K562 (cell line): ENCODE data around the gene FGD6. TPM values are rescaled to one million over a fixed set of nuclear protein-coding genes. Genes with fewer than 3 reads are reported as not detected.

Experiments used
- ARID1B ChIP-seq: fragments of 450-650 bp; IDR thresholded peaks from 2 replicates; pipeline ENCODE4 v1.6.1; 2016; ENCODE audit warnings: antibody characterized with exemption, mild to moderate bottlenecking, inconsistent platforms
- ARID3A ChIP-seq: IDR thresholded peaks from 2 replicates; pipeline ENCODE4 v1.6.1; 2012; ENCODE audit warnings: low read depth, low read length, improper control_type of control experiment, borderline replicate concordance
- ATF2 ChIP-seq: sonication (generic); formaldehyde crosslinking; IDR thresholded peaks from 2 replicates; pipeline ENCODE4 v1.8.1; 2022; ENCODE audit warnings: missing genetic modification reagents
- E2F3 ChIP-seq: fragments of 250-450 bp; sonication (Bioruptor Pico); IDR thresholded peaks from 2 replicates; pipeline ENCODE4 v1.4.0; 2020; ENCODE audit warnings: mild to moderate bottlenecking
- EHMT2 ChIP-seq: fragments of 450-650 bp; IDR thresholded peaks from 2 replicates; pipeline ENCODE4 v1.6.1; 2018; ENCODE audit warnings: antibody characterized with exemption
- EP300 ChIP-seq: IDR thresholded peaks from 2 replicates; pipeline ENCODE4 v1.6.1; 2012; ENCODE audit warnings: low read length, improper control_type of control experiment
- GABPB2 ChIP-seq: fragments of 250-450 bp; sonication (Bioruptor Pico); conservative IDR thresholded peaks from 2 replicates; pipeline ENCODE4 v1.5.1; 2021; ENCODE audit warnings: mild to moderate bottlenecking
- HIVEP1 ChIP-seq: fragments of 250-450 bp; sonication (Bioruptor Pico); IDR thresholded peaks from 2 replicates; pipeline ENCODE4 v1.4.0; 2020; ENCODE audit warnings: mild to moderate bottlenecking
- HNRNPH1 ChIP-seq: fragments of 200-400 bp; formaldehyde crosslinking; optimal IDR thresholded peaks from 2 replicates; pipeline ENCODE3; 2017; ENCODE audit warnings: low read depth, mild to moderate bottlenecking, low read length, moderate library complexity
- KAT8 ChIP-seq: fragments of 450-650 bp; IDR thresholded peaks from 2 replicates; pipeline ENCODE4 v1.6.1; 2016; ENCODE audit warnings: low read depth, mild to moderate bottlenecking
- L3MBTL2 ChIP-seq: fragments of 450-650 bp; IDR thresholded peaks from 2 replicates; pipeline ENCODE4 v1.6.1; 2016; ENCODE audit warnings: mild to moderate bottlenecking, moderate library complexity
- MCM2 ChIP-seq: fragments of 450-650 bp; IDR thresholded peaks from 2 replicates; pipeline ENCODE4 v1.6.1; 2017; ENCODE audit warnings: low read depth, mild to moderate bottlenecking
- MIER1 ChIP-seq: fragments of 450-650 bp; IDR thresholded peaks from 2 replicates; pipeline ENCODE4 v1.6.1; 2016; ENCODE audit warnings: antibody characterized with exemption, mild to moderate bottlenecking, low read depth
- NCOR1 ChIP-seq: fragments of 450-650 bp; IDR thresholded peaks from 2 replicates; pipeline ENCODE4 v1.6.1; 2016; ENCODE audit warnings: mild to moderate bottlenecking, moderate library complexity
- PHB ChIP-seq: fragments of 250-450 bp; sonication (Bioruptor Pico); IDR thresholded peaks from 2 replicates; pipeline ENCODE4 v1.5.0; 2021
- POLR3G ChIP-seq: IDR thresholded peaks from 2 replicates; pipeline ENCODE4 v1.6.1; 2011; ENCODE audit not compliant: insufficient read length, insufficient replicate concordance; ENCODE audit errors: extremely low read depth
- PPARD ChIP-seq: fragments of 250-450 bp; sonication (Bioruptor Pico); IDR thresholded peaks from 2 replicates; pipeline ENCODE4 v1.8.0; 2022; ENCODE audit warnings: inconsistent platforms, mild to moderate bottlenecking, moderate library complexity
- SAP30 ChIP-seq: fragments of 200-600 bp; sonication (generic); IDR thresholded peaks from 2 replicates; pipeline ENCODE4 v1.6.1; 2012; ENCODE audit warnings: borderline replicate concordance, low read depth, mild to moderate bottlenecking, moderate library complexity, low read length, control low read depth, inconsistent platforms; ENCODE audit not compliant: insufficient read depth, poor library complexity, severe bottlenecking
- TAF1 ChIP-seq: IDR thresholded peaks from 2 replicates; pipeline ENCODE4 v1.6.1; 2011; ENCODE audit warnings: mild to moderate bottlenecking, low read length, moderate library complexity; ENCODE audit not compliant: insufficient read depth, control insufficient read depth, severe bottlenecking; ENCODE audit errors: extremely low read depth
- ZNF175 ChIP-seq: fragments of 200-800 bp; sonication (Bioruptor generic); IDR thresholded peaks from 2 replicates; pipeline ENCODE4 v1.6.1; 2016; ENCODE audit warnings: low read depth, mild to moderate bottlenecking, missing genetic modification characterization, missing compliant biosample characterization
- ZNF324 ChIP-seq: fragments of 250-450 bp; sonication (Bioruptor Pico); IDR thresholded peaks from 2 replicates; pipeline ENCODE4 v1.4.0; 2020; ENCODE audit warnings: mild to moderate bottlenecking
- ZNF511 ChIP-seq: sonication (generic); formaldehyde crosslinking; IDR thresholded peaks from 2 replicates; pipeline ENCODE4 v1.8.0; 2022; ENCODE audit warnings: mild to moderate bottlenecking, missing genetic modification reagents
- ZNF583 ChIP-seq: fragments of 250-450 bp; sonication (Bioruptor Pico); IDR thresholded peaks from 2 replicates; pipeline ENCODE4 v1.4.0; 2020
- ZNF592 ChIP-seq: fragments of 450-650 bp; IDR thresholded peaks from 2 replicates; pipeline ENCODE4 v1.6.1; 2017; ENCODE audit warnings: antibody characterized with exemption, mild to moderate bottlenecking
- polyA plus RNA-seq, 8 experiments: library from polyadenylated mRNA; depleted of rRNA in 4 of 8; stranded (reverse) in 5 of 8; unstranded in 3 of 8; fragments of >200 nt; fragmentation: Nextera tagmentation in 2 of 8; fragmentation: Illumina TruSeq in 1 of 8; extraction: Ambion mirVana in 2 of 8; extraction: Trizol in 1 of 8; gene quantifications; 2 replicates each; pipeline versions ENCODE4 v1.2.1 to v1.2.3, GENCODE V29; 2011 to 2014; ENCODE audit warnings: inconsistent platforms in 1 of 8, missing spikeins in 1 of 8
- total RNA-seq, 7 experiments: library from RNA; depleted of rRNA in 6 of 7; stranded (reverse); fragments of >200 nt in 6 of 7; fragmentation: Illumina TruSeq in 2 of 7; extraction: Trizol in 2 of 7; gene quantifications; 2 replicates each; pipeline versions ENCODE4 v1.2.1 to v1.2.3, GENCODE V29; 2011 to 2021; ENCODE audit warnings: low replicate concordance in 1 of 7

The FGD6 gene
- total and polyA plus RNA-seq, 9 of the 15 experiments (the other 6 are each of a cell fraction or from before 2014, with no cell fraction given) = 1.5 to 11.1 (median 5.8) TPM

- TF ChIP-seq ZNF324 (CRISPR knock-in tag) (no peak), HIVEP1 (CRISPR knock-in tag) (no peak), POLR3G (no peak), ATF2 (CRISPR knock-in tag) (no peak), MIER1 (no peak), ZNF592 (peak; percentile 44; the same call in 1 of the 2 replicates), ARID1B (peak; percentile 80), EHMT2 (peak; percentile 78; the same call in 1 of the 2 replicates), GABPB2 (CRISPR knock-in tag) (no peak), MCM2 (no peak), L3MBTL2 (peak; percentile 46), ZNF583 (CRISPR knock-in tag) (no peak), ARID3A (no peak), PPARD (CRISPR knock-in tag) (no peak), SAP30 (no peak), HNRNPH1 (no peak), ZNF511 (CRISPR knock-in tag) (no peak), NCOR1 (peak; percentile 61), E2F3 (CRISPR knock-in tag) (no peak), EP300 (peak; percentile 73; the same call in 1 of the 2 replicates), ZNF175 (CRISPR knock-in tag) (no peak), KAT8 (no peak), PHB (CRISPR knock-in tag) (no peak), TAF1 (no peak)
Observed at GRCh38 chr12:95181103-95181502, 36.2 kb downstream of the FGD6 start (continued).
